ENCODE results near the gene PHETA1.

GRCh38 chr12:111340231-111340630 is 28.7 kb downstream of the PHETA1 start:
- TF ChIP-seq CTCF (IDR thresholded peaks at IDR 0.05) (no peak), POLR2AphosphoS5 (IDR thresholded peaks at IDR 0.05; ENCODE audit: insufficient read depth in 1 of 2, low read depth in 1 of 2) (no peak)

Data from vagina (tissue), 2 donors.